ENCODE data around the gene COPG2. TPM values are rescaled to one million over a fixed set of nuclear protein-coding genes. Genes with fewer than 3 reads are reported as not detected.

COPG2 gene
- total and polyA plus RNA-seq, 9 donors: 23.8 to 64.1 (median 42.3) TPM

GRCh38 chr7:130560972-130561371 lies 107.6 kb downstream of the COPG2 start:
- Histone ChIP-seq H3K27me3 (no peaks in the 10 kb centered on the region), H3K36me3 (no peaks in the 10 kb centered on the region), H3K4me1 (ENCODE audit: insufficient read depth) (no peaks in the 10 kb centered on the region), H3K4me3 (no peak overlapping the region), H3K27ac (no peak overlapping the region), H3K9me3 (no peaks in the 10 kb centered on the region)
- WGBS, 3 donors: 35 to 62% (median 58%) methylated on average over 1 of the region's 1 CpG
- DNase-seq: no peak
- TF ChIP-seq POLR2A (IDR thresholded peaks at IDR 0.05): no peak
- TF ChIP-seq EP300 (IDR thresholded peaks at IDR 0.05): no peak
- TF ChIP-seq CTCF (IDR thresholded peaks at IDR 0.05): no peak
- intact Hi-C loops (cut with DNase I): no loop called here

- no peaks in the 10 kb centered on the region for H3K36me3 ChIP-seq
- no peak for DNase-seq
- H3K27ac ChIP-seq: no peak overlapping the region
- intact Hi-C loops (cut with DNase I): no loop called here
- H3K4me1 ChIP-seq (ENCODE audit: insufficient read depth): no peaks in the 10 kb centered on the region
- TF ChIP-seq CTCF (IDR thresholded peaks at IDR 0.05): no peak
- no peak for TF ChIP-seq POLR2A (IDR thresholded peaks at IDR 0.05)
- WGBS, 3 donors: 93 to 100% (median 98%) methylated on average over 2 of the region's 2 CpGs
- no peak overlapping the region for H3K4me3 ChIP-seq
- H3K9me3 ChIP-seq: no peaks in the 10 kb centered on the region
- H3K27me3 ChIP-seq: no peaks in the 10 kb centered on the region
Observed at GRCh38 chr7:130559184-130559583, 109.4 kb downstream of the COPG2 start.

GRCh38 chr7:130554481-130554880 lies 114.1 kb downstream of the COPG2 start:
- DNase-seq: no peak
- WGBS, 3 donors: 92 to 97% (median 97%) methylated on average over 3 of the region's 3 CpGs

GRCh38 chr7:130553398-130554029 lies 115.0 kb downstream of the COPG2 start:
- TF ChIP-seq POLR2A (IDR thresholded peaks at IDR 0.05) (no peak), CTCF (IDR thresholded peaks at IDR 0.05) (no peak)
- 91 to 94% (median 93%) methylated on average over 3 of the region's 3 CpGs for WGBS, 3 donors
- no peak for DNase-seq
- Histone ChIP-seq H3K4me3 (no peak overlapping the region), H3K4me1 (ENCODE audit: insufficient read depth) (no peaks in the 10 kb centered on the region), H3K36me3 (no peaks in the 10 kb centered on the region), H3K27me3 (no peaks in the 10 kb centered on the region), H3K27ac (no peak overlapping the region), H3K9me3 (no peaks in the 10 kb centered on the region)
- intact Hi-C loops (cut with DNase I): no loop called here

More at GRCh38 chr7:130554481-130554880, 114.1 kb downstream of the COPG2 start:
- Histone ChIP-seq H3K27ac (no peak overlapping the region), H3K4me3 (no peak overlapping the region), H3K9me3 (no peaks in the 10 kb centered on the region), H3K27me3 (no peaks in the 10 kb centered on the region), H3K36me3 (no peaks in the 10 kb centered on the region), H3K4me1 (ENCODE audit: insufficient read depth) (no peaks in the 10 kb centered on the region)
- intact Hi-C loops (cut with DNase I): no loop called here
- TF ChIP-seq CTCF (IDR thresholded peaks at IDR 0.05) (no peak), EP300 (IDR thresholded peaks at IDR 0.05) (no peak), POLR2A (IDR thresholded peaks at IDR 0.05) (no peak)
